Measurements from ENCODE around the gene GGA1. TPM values are rescaled to one million over a fixed set of nuclear protein-coding genes. Genes with fewer than 3 reads are reported as not detected.

The GGA1 gene
- total and polyA plus RNA-seq, 9 of the 15 experiments (the other 6 are each of a cell fraction or from before 2014, with no cell fraction given): 1.5 to 69.5 (median 31.6) TPM

GRCh38 chr22:37654563-37655251 is 46.1 kb downstream of the GGA1 start:
- Histone ChIP-seq H3K27me3 (ENCODE audit: control insufficient read depth in 2 of 2, insufficient read depth in 2 of 2, low read length in 2 of 2) (no peaks in the 10 kb centered on the region), H3K9me1 (ENCODE audit: control insufficient read depth, insufficient read depth, low read length) (no peaks in the 10 kb centered on the region), H3K4me2 (ENCODE audit: insufficient read depth, low read length) (no peak overlapping the region), H3K4me3 (no peak overlapping the region), H3K4me1 (replicated peaks in 1 of 2; ENCODE audit: control insufficient read depth in 2 of 2, insufficient read depth in 2 of 2, low read length in 2 of 2) (peaks cover 2 to 11% of the 10 kb centered on the region in 2 experiments; a peak in 4 of 5 replicates), H2AFZ (ENCODE audit: low read depth, low read length) (no peak overlapping the region), H3K9me3 (replicated peaks; ENCODE audit: control insufficient read depth, insufficient read depth, low read depth, low read length) (no peaks in the 10 kb centered on the region), H3K9ac (ENCODE audit: insufficient read depth in 1 of 2, low read depth in 2 of 2, low read length in 2 of 2) (no peak overlapping the region; a peak in 1 of 4 replicates), H3K27ac (ENCODE audit: extremely low read depth, low read depth, low read length) (no peak overlapping the region), H3K36me3 (ENCODE audit: control insufficient read depth, insufficient read depth, low read length) (peaks cover 27% of the 10 kb centered on the region; the same call in 2 of the 3 replicates), H4K20me1 (replicated peaks; ENCODE audit: control insufficient read depth, insufficient read depth, low read length) (no peaks in the 10 kb centered on the region), H3K79me2 (ENCODE audit: control insufficient read depth, insufficient read depth, low read length) (peaks cover 12% of the 10 kb centered on the region)
- POLR2A ChIA-PET: interaction anchor here (0.9 kb wide), 1 partner anchor 18 kb away, joined by 3 read pairs; no protein-coding TSS in a partner anchor
- in situ Hi-C loops (cut with MboI): no loop called here
- CTCF ChIA-PET (ENCODE audit: low intra/inter-chr PET ratio): no interaction called here
- TF ChIP-seq ZNF830 (CRISPR knock-in tag; IDR thresholded peaks at IDR 0.05) (no peak), HDAC6 (IDR thresholded peaks at IDR 0.05; ENCODE audit: low read depth, low read length) (no peak)
- FAIRE-seq (no peak), DNase-seq (ENCODE audit: extremely low read depth in 1 of 4, low spot score in 3 of 4) (no peak), ATAC-seq (no peak)
- no TSS peak for BruUV-seq (replicated peaks)
- intact Hi-C loops (cut with micrococcal nuclease): no loop called here
- 83% methylated on average over 5 of the region's 14 CpGs for WGBS (ENCODE audit: insufficient coverage, low coverage, missing lambda C conversion rate)

- 93% methylated on average over 3 of the region's 17 CpGs for WGBS (ENCODE audit: insufficient coverage, low coverage, missing lambda C conversion rate)
- Histone ChIP-seq H3K9me1 (ENCODE audit: control insufficient read depth, insufficient read depth, low read length) (peaks cover 2% of the 10 kb centered on the region), H4K20me1 (replicated peaks; ENCODE audit: control insufficient read depth, insufficient read depth, low read length) (peaks cover 3% of the 10 kb centered on the region), H3K36me3 (ENCODE audit: control insufficient read depth, insufficient read depth, low read length) (peaks cover 27% of the 10 kb centered on the region; the same call in 2 of the 3 replicates), H3K4me2 (ENCODE audit: insufficient read depth, low read length) (no peak overlapping the region), H3K27me3 (ENCODE audit: control insufficient read depth in 2 of 2, insufficient read depth in 2 of 2, low read length in 2 of 2) (no peaks in the 10 kb centered on the region), H3K4me3 (no peak overlapping the region), H3K79me2 (ENCODE audit: control insufficient read depth, insufficient read depth, low read length) (peaks cover 17% of the 10 kb centered on the region), H3K27ac (ENCODE audit: extremely low read depth, low read depth, low read length) (no peak overlapping the region), H3K4me1 (replicated peaks in 1 of 2; ENCODE audit: control insufficient read depth in 2 of 2, insufficient read depth in 2 of 2, low read length in 2 of 2) (peaks cover 6 to 13% of the 10 kb centered on the region in 2 experiments), H2AFZ (ENCODE audit: low read depth, low read length) (no peak overlapping the region), H3K9ac (ENCODE audit: insufficient read depth in 1 of 2, low read depth in 2 of 2, low read length in 2 of 2) (no peak overlapping the region; a peak in 1 of 4 replicates), H3K9me3 (replicated peaks; ENCODE audit: control insufficient read depth, insufficient read depth, low read depth, low read length) (no peaks in the 10 kb centered on the region)
- no peak for FAIRE-seq
- ChIA-PET CTCF (ENCODE audit: low intra/inter-chr PET ratio) (no interaction called here), POLR2A (interaction anchor here (0.9 kb wide), 1 partner anchor 18 kb away, joined by 3 read pairs; no protein-coding TSS in a partner anchor)
- BruUV-seq (replicated peaks): no TSS peak
- in situ Hi-C loops (cut with MboI) (no loop called here), intact Hi-C loops (cut with micrococcal nuclease) (no loop called here)
- no peak for DNase-seq (ENCODE audit: extremely low read depth in 1 of 4, low spot score in 3 of 4)
- no peak for ATAC-seq
- no peak for TF ChIP-seq ZBTB11 (CRISPR knock-in tag; IDR thresholded peaks at IDR 0.05)
- no peak for TF ChIP-seq PHTF2 (CRISPR knock-in tag; IDR thresholded peaks at IDR 0.05)
- TF ChIP-seq USF2 (CRISPR knock-in tag; IDR thresholded peaks at IDR 0.05): no peak
- no peak for TF ChIP-seq E2F8 (IDR thresholded peaks at IDR 0.05; ENCODE audit: low read depth, partially characterized antibody)
- no peak for TF ChIP-seq ZNF551 (CRISPR knock-in tag; IDR thresholded peaks at IDR 0.05)
Measured at GRCh38 chr22:37655252-37655563, 46.6 kb downstream of the GGA1 start.

Data from K562 (cell line).